C4-2B (cell line): ENCODE results near the gene KRTAP4-6.

Experiments
- ZFX ChIP-seq: fragments of 450-650 bp; IDR thresholded peaks from 2 replicates; pipeline ENCODE4 v1.6.1; 2017
- TF ChIP-seq, protein P1 (sequence below): fragments of 450-650 bp; conservative IDR thresholded peaks from 2 replicates; pipeline ENCODE4 v1.5.1; 2017; ENCODE audit warnings: mild to moderate bottlenecking

DNA sequence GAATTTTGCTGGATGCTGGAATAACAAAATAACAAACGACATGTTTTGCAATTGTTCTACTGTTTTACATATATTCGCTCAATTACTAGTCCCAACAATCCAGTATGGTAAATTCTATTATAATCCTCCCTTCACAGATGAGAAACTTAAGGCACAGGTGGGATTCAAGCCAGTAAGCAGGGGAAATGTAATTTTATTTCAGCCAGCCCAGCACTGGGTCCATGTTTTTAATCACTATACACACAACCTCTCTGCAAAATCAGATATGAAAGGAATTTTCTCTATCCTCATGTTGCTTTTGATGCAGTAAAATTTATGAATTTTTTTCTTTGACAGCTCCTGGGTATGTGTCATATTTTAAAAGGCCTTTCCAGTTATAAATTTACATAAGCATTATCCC is 4.9 kb upstream of the KRTAP4-6 start:
- TF ChIP-seq, protein P1, sequence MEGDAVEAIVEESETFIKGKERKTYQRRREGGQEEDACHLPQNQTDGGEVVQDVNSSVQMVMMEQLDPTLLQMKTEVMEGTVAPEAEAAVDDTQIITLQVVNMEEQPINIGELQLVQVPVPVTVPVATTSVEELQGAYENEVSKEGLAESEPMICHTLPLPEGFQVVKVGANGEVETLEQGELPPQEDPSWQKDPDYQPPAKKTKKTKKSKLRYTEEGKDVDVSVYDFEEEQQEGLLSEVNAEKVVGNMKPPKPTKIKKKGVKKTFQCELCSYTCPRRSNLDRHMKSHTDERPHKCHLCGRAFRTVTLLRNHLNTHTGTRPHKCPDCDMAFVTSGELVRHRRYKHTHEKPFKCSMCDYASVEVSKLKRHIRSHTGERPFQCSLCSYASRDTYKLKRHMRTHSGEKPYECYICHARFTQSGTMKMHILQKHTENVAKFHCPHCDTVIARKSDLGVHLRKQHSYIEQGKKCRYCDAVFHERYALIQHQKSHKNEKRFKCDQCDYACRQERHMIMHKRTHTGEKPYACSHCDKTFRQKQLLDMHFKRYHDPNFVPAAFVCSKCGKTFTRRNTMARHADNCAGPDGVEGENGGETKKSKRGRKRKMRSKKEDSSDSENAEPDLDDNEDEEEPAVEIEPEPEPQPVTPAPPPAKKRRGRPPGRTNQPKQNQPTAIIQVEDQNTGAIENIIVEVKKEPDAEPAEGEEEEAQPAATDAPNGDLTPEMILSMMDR = no peak
- no peak for TF ChIP-seq ZFX
